ENCODE data around the gene CLIP2.
A peak's percentile ranks its signal among the peaks of the same experiment; 100 is the strongest.
"Not testable (repeated sequence)": the region's sequence is repeated elsewhere in the genome, so short reads cannot be mapped to it uniquely, and the experiment has no call there.

Gene CLIP2

DNA sequence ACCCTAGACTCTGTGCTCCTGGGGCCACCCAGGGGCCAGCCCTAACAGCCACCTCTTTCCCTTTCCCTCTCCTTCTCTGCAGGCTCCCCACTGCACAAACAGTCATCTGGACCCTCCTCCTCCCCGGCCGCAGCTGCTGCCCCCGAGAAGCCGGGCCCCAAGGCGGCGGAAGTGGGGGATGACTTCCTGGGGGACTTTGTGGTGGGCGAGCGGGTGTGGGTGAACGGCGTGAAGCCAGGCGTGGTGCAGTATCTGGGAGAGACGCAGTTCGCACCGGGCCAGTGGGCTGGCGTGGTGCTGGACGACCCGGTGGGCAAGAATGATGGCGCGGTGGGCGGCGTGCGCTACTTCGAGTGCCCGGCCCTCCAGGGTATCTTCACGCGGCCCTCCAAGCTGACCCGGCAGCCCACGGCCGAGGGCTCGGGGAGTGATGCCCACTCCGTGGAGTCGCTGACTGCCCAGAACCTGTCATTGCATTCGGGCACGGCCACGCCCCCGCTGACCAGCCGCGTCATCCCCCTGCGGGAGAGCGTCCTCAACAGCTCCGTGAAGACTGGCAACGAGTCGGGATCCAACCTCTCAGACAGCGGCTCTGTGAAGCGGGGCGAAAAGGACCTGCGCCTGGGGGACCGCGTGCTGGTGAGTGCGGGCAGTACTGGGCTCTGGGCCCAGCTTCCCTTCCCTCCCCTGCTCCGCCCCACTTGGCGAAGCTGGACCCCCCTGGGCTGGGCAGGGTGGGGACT, 49.3 kb downstream of the CLIP2 start:
- no peak for DNase-seq

DNA sequence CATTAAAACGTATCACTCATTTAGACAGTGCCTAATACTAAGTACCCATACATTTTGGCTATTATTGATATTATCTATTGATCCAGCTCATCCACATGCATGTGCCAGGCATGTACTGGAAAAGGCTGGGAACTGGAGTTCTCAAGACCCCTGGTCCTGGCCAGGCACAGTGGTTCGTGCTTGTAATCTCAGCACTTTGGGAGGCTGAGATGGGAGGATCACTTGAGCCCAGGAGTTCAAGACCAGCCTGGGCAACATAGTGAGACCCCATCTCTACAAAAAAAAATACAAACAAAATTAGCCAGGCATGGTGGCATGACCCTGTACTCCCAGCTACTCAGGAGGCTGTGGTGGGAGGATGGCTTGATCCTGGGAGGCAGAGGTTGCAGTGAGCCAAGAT, 50.4 kb downstream of the CLIP2 start:
- DNase-seq, result not testable (repeated sequence)

DNA sequence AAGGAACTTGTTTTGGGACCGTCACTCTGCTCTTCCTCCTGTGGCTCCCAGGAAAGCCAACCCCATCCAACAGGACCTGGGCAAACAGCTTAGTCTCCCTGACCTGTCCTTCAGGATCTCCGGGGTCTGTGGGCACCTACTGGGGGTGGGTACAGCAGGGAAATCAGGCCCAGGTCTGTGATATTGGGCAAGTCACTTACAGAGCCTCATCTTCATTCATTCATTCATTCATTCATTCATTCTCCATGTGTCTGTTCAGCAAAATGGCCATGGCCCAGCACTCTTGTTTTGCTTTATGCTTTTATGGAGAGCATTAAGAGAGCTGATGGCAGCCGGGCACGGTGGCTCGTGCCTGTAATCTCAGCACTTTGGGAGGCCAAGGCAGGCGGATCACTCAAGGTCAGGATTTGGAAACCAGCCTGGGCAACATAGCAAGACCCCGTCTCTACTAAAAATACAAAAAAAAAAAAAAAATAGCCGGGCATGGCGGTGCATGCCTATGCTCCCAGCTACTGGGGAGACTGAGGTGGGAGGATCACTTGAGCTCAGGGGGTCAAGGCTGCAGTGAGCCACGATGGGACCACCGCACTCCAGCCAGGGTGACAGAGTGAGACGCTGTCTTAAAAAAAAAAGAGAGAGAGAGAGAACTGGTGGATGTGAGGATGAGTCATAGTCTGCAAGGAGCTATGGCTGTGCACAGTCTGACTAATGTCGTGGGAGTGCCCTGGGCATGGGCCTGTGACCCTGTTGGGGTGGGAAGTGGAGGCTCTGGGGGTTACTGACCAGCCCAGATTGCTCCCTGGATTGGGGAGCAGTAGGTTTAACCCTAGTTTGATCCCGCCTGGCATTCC, 54.3 kb downstream of the CLIP2 start:
- no peak for DNase-seq

DNA sequence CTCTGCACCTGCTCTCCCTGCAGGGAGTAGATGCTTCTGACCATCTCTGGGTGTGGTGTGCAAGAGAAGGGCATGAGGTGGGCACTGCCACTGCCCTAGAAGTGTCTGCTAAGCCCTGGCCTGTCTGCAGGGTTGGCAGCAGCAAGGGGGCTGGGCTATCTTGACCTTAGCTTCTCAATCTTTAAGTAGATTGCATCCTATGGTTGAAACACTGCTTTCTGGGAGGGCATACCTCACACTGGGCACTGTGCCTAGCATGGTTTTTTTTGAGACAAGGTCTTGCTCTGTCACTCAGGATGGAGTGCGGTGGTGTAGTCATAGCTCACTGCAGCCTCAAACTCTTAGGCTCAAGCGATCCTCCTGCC, 54.9 kb downstream of the CLIP2 start:
- DNase-seq, result no peak

DNA sequence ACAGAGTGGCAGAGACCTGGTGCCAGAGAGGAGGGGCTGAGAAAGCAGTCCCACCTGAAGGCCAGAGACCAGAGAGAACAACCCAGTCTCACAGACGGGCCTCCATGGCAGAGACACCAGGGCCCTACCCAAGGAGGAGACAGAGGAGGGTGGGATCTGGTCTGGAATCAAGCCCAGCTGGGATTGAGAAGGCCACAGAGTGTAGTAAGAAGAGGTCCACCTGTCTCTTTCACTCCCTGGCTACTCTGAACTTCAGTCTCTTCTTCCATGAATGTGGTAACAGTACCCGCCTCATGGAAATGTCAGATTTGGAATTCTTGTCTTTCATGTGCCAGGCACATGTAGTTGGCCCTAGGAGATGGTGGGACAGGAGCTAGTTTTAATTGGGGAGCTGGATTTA, 55.6 kb downstream of the CLIP2 start:
- no peak for DNase-seq

DNA sequence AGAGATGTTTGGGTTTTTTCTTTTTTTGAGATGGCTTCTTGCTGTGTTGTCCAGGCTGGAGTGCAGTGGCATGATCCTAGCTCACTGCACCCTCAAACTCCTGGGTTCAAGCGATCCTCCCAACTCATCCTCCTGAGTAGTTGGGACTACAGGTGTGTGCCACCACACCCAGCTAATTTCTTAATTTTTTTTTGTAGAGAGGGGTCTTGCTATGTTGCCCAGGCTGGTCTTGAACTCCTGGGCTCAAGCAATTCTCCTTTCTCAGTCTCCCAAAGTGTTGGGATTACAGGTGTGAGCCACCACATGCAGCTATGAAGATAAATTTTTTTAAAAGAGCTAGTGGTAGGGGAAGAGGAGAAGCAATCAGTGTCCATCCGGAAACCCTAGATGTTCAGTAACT, 56.8 kb downstream of the CLIP2 start:
- DNase-seq, result no peak

DNA sequence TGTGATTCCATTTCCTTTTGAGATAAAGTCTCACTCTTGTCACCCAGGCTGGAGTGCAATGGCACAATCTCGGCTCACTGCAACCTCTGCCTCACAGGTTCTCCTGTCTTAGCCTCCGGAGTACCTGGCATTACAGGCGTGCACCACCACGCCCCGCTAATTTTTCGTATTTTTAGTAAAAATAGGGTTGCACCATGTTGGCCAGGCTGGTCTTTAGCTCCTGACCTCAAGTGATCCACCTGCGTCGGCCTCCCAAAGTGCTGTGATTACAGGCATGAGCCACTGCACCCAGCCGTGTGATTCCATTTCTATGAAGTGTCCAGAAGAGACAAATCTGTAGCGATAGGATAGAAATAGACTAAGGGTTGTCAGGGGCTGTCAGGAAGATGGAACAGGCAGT, 60.4 kb downstream of the CLIP2 start:
- DNase-seq, result no peak

DNA sequence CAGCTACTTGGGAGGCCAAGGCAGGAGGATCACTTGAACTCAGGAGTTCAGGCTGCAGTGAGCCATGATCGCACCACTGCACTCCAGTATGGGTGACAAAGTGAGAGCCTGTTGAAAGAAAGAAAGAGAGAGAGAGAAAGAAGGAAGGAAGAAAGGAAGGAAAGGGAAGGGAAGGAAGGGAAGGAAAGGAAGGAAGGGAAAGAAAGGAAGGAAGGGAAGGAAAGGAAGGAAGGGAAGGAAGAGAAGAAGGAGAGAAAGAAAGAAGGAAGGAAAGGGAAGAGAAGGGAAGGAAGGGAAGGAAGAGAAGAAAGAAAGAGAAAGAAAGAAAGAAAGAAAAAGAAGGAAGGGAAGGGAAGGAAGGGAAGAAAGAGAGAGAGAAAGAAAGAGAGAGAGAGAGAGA, 61.5 kb downstream of the CLIP2 start:
- no peak for DNase-seq

DNA sequence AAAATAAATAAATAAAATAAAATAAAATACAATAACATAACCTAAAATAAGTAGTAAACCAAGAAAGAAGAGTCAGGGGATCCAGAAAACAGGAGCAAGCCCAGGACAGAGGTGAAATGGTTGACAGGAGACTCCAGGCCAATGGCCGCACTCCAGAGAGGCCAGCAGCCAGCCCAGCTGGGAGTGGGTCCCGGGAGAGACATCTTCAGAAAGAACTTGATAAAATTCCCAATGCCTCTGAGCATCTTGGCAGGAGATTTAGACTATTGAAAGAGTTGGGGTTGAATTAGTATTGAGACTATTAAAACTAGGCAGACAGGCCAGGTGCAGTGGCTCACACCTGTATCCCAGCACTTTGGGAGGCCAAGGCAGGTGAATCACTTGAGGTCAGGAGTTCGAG, 62.6 kb downstream of the CLIP2 start:
- no peak for DNase-seq

DNA sequence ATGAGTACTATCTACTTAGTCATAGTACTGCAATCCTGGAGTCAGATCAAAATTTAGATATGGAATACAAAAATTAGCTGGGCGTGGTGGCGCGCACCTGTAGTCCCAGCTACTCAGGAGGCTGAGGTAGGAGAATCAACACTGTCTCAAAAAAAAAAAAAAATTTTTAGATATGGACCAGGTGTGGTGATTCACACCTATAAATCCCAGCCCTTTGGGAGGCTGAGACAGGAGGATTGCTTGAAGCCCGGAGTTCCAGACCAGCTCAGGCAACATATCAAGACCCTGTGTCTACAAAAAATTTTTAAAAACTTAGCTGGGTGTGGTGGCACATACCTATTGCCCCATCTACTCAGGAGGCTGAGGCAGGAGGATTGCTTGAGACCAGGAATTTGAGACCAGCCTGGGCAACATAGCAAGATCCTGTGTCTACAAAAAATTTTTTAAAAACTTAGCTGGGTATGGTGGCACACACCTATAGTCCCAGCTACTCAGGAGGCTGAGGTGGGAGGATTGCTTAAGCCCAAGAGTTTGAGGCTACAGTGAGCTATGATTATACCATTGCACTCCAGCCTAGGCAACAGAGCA, 63.4 kb downstream of the CLIP2 start:
- DNase-seq, result not testable (repeated sequence)

DNA sequence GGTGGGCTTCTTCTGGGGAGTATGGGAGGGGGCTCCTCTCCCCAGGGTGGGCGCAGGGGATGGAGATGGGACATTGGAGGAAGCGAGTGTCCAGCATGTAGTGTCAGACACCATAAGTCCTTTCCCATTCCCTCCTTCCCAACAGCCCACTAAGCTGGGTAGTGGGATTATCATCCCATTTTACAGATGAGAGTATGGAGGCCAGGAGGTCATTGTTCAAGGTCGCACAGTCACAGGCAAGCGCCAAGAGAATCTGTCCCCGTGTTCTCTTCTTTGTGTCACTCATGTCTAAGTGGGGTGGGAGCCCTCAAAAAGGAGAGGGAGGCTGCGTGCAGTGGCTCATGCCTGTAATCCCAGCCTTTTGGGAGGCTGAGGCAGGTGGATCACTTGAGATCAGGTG, 64.8 kb downstream of the CLIP2 start:
- no peak for DNase-seq

DNA sequence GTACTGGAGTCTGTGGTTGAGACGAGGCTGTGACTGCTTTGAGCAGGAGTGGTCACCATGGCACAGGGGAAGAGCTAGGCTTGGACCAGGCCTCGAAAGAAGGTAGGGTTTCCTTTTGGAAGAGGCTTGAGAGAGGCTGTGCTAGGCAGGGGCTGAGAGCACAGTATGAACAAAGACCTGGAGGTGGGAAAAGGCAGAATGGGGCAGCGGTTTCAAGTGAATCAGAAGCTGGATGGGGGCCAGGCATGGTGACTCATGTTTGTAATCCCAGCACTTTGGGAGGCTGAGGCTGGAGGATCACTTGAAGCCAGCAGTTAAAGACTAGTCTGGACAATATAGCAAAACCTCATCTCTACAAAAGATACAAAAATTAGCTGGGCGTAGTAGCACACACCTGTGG, 65.9 kb downstream of the CLIP2 start:
- DNase-seq, result no peak

DNA sequence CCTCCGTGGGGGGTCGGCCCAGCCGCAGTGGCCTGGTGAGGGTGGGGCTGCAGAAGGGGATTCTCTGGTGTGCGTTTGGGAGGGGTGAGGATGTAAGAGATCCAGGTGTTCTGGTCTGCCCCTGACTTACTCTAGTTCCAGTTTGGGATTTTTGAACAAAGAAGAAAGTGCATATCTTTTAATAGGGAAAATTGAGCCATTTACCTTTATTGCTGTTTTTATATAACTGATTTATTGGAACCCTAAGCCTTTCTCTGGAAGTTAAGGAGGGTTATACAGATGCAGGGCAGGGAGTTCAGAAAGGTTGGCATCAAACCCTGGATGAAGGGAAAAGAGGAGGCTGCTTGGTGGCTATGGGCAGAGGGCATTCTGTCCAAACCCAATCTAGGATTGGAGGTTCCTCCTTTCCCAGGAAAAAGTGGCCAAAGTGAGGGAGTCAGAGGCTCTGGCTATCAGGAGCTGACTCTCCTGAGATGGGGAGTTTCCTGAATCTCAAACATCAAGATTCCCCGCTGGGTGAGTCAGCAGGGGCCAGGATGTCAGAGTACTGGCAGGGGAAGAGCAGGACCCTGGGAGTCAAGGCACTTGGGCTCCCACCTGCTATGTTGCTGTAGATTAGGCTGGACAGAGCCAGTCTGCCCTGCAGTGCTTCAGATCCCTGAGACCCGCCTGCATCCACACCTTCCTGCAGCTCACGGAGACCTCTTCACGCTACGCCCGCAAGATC, 67.5 kb downstream of the CLIP2 start:
- DNase-seq, result no peak

DNA sequence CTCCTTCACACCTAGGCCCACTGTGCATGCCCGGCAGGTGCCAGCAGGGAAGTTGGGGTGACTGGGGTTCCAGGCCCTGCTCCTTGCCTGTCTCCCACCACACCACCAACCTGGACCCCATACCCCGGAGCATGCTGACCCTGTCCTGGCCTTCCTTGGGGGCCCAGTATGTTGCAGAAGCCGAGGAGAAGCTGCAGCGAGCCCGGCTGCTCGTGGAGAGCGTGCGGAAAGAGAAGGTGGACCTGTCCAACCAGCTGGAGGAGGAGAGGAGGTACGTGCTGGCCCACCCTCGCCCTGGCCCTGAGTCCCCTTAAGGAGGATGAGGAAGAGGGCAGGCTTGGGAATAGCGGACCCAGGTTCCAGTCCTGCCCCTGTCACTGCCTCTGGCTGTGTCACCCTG, 70.8 kb downstream of the CLIP2 start:
- no peak for DNase-seq

DNA sequence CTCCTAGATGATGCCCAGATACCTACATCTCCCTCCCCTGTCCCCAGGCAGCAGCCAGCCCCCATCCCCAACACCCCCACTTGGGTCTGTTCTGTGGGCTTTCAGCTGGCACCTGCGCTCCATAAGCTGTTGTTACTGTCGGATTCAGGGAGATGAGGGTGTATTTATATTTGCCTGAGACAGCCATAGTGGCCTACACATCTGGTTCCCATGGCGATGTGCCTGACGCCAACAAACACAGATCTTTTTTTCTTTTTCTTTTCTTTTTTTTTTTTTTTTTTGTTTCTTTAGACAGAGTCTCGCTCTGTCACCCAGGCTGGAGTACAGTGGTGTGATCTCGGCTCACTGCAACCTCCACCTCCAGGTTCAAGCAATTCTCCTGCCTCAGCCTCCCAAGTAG, 73.1 kb downstream of the CLIP2 start:
- no peak for DNase-seq

DNA sequence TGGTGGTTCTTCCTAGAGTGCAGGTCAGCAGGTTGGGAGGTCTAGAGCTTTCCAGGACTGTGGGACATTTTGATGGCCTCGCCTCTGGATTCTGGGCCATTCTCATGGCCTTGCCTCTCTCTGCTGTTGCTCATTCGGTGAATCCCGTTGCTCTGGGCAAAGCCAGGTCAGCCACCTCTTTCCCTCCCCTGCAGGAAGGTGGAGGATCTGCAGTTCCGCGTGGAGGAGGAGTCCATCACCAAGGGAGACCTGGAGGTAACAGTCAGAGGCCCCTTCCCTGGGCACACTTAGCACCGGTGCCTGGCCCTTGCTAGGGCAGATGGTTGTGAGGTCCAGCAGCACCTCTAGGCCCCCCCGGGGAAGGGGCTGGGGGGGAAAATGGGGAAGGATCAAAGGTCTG, 74.9 kb downstream of the CLIP2 start:
- DNase-seq, result no peak

DNA sequence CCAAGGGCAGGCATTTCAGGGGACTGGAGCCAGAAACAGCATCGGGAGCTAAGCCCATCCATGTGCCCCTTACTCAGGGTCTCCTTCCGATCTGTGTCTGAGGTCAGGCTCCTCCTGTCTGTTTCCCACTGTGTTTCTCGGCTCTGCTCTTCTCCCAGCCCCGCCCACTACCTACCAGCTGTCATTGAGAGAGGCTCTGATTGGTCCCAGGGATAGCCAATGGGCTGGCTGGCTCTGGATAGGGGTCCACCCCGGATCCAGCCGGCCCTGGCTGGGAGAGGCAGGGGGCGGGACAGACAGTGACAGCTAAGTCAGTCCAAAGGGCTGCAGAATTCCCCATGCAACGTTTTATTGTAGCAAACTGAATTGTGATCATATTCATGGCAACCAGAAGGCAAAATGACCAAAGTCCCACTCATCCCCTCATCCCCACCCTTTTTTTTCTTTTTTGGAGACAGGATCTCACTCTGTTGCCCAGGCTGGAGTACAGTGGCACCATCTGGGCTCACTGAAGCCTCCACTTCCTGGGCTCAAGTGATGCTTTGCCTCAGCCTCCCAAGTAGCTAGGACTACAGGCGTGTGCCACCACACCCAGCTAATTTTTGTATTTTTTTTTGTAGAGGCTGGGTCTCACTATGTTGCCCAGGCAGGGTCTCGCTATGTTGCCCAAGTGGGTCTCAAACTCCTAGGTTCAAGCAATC, 76.3 kb downstream of the CLIP2 start:
- peak; percentile 34 for DNase-seq

DNA sequence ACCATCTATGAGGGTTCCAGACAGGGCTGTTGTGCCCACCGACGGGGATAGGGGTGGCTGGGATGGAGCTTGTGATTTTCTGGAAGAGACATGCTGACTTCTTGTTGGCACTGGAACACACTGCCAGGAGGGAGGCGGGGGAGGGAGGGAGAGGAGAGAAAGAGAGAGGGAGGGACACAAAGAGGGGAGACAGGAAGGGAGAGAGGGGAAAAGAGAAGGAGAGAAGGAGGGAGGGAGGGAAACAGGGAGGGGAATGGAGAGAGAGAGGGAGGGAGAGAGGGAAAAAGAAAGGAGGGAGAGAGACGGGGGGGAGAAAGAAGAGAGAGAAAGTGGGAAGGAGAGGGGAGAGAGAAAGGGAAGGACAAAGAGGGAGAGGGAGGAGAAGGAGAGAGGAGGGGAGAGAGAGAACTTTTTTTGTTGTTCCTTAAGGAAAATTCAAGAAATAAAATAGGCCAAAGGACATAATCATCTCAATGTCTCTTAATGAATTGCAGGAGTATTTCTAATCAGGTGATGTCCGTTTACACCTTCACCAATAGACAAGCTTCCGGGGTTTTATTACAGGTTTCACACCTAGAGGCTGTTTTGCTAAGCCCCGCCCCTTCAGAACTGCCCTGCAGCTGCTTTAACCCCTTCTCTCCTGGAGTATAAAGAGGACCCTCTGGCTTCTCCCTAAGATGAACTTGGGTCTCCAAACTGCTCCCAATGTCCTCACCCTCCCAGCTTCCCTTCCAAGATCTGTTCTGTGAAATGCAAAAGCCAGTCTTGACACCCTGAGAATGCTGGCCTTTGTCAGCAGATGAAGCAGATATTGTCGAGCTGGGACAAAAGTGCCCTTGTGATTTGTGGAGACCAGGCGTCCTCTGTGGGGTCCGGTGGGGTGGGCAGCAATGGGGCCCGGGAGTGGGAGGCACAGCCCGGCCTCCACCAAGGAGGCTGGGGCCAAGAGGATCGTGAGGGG, 82.5 kb downstream of the CLIP2 start:
- DNase-seq, result peak; percentile 36

DNA sequence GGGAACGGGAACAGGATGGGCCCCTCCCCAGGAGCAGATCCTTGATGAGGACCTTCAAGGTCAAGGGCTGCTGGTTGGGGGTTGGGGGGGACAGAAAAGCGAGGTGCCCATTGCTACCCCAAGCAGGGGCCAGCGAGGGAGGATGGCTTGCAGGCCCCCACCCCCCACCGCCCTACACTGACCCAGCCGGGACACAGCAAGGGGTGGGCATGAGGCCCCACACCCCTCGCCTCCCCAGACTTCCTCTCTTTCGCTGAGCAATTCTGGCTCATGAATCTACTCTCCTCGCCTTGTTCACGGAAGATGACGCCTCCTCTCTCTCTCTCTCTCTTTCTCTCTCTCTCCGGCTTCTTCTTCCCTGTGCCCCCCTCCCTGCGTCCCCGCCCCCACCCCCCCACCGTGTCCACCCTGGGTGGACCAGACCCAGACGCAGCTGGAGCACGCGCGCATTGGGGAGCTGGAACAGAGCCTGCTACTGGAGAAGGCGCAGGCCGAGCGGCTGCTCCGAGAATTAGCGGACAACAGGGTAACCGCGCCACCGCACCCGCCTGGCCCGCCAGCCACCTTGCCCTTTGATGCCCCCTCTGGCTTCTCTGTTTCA, 83.4 kb downstream of the CLIP2 start:
- DNase-seq, result no peak

DNA sequence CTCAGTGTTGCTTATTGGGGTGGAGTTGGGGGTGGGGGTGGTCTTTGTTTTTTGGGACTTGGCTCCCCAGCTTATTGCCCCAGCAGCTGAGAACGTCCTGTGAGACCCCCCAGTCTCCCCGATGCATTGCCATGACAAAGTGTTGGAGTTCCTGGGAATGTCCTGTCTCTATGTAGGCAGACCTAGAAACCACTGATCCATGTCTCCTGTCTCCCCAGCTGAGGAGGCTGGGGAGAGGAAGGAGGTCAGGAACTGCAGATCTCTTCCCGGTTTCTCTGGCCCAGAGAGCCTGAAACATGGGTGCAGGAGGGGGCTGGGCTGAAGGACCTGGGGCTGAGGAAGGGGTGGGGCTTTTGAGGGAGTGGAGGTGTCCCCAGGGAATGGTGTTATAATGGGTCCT, 84.3 kb downstream of the CLIP2 start:
- DNase-seq, result no peak

DNA sequence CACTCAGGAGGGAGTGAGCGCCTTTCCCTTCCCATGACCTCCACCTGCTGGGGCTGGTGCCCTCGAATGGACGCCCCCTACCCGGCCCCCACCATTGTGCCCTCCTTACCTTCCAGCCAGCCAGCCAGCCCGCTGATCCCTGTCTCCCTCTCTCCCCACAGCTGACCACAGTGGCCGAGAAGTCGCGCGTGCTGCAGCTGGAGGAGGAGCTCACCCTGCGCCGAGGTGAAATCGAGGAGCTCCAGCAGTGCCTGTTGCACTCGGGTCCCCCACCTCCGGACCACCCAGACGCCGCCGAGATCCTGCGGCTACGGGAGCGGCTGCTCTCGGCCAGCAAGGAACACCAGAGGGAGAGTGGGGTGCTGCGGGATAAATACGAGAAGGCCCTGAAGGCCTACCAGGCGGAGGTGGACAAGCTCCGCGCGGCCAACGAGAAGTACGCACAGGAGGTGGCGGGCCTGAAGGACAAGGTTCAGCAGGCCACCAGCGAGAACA, 86.6 kb downstream of the CLIP2 start:
- no peak for DNase-seq

All from NCI-H510A (cell line).